ENCODE results near the gene CEP95.
"Not testable (repeated sequence)": the region's sequence is repeated elsewhere in the genome, so short reads cannot be mapped to it uniquely, and the experiment has no call there.

Gene CEP95

GRCh38 chr17:64574646-64575045 is 67.9 kb downstream of the CEP95 start:
- TF ChIP-seq, protein P1, sequence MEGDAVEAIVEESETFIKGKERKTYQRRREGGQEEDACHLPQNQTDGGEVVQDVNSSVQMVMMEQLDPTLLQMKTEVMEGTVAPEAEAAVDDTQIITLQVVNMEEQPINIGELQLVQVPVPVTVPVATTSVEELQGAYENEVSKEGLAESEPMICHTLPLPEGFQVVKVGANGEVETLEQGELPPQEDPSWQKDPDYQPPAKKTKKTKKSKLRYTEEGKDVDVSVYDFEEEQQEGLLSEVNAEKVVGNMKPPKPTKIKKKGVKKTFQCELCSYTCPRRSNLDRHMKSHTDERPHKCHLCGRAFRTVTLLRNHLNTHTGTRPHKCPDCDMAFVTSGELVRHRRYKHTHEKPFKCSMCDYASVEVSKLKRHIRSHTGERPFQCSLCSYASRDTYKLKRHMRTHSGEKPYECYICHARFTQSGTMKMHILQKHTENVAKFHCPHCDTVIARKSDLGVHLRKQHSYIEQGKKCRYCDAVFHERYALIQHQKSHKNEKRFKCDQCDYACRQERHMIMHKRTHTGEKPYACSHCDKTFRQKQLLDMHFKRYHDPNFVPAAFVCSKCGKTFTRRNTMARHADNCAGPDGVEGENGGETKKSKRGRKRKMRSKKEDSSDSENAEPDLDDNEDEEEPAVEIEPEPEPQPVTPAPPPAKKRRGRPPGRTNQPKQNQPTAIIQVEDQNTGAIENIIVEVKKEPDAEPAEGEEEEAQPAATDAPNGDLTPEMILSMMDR (IDR thresholded peaks at IDR 0.05; ENCODE audit: low read length, missing control alignments), result no peak
- peak; percentile 18 for DNase-seq (ENCODE audit: low read depth)
- no peak overlapping the region for H3K4me3 ChIP-seq (replicated peaks; ENCODE audit: low read depth, low read length)

- peak; percentile 18 for DNase-seq (ENCODE audit: low read depth)
- TF ChIP-seq, protein P1 (IDR thresholded peaks at IDR 0.05; ENCODE audit: low read length, missing control alignments), result no peak
- H3K4me3 ChIP-seq (replicated peaks; ENCODE audit: low read depth, low read length), result no peak overlapping the region
Observed at GRCh38 chr17:64575431-64575830, 68.7 kb downstream of the CEP95 start.

GRCh38 chr17:64577025-64577424 is 70.2 kb downstream of the CEP95 start:
- not testable (repeated sequence) for DNase-seq (ENCODE audit: low read depth); H3K4me3 ChIP-seq (replicated peaks; ENCODE audit: low read depth, low read length)

GRCh38 chr17:64579917-64580316 is 73.1 kb downstream of the CEP95 start:
- TF ChIP-seq, protein P1 (IDR thresholded peaks at IDR 0.05; ENCODE audit: low read length, missing control alignments), result no peak
- H3K4me3 ChIP-seq (replicated peaks; ENCODE audit: low read depth, low read length), result no peak overlapping the region
- no peak for DNase-seq (ENCODE audit: low read depth)

DNA sequence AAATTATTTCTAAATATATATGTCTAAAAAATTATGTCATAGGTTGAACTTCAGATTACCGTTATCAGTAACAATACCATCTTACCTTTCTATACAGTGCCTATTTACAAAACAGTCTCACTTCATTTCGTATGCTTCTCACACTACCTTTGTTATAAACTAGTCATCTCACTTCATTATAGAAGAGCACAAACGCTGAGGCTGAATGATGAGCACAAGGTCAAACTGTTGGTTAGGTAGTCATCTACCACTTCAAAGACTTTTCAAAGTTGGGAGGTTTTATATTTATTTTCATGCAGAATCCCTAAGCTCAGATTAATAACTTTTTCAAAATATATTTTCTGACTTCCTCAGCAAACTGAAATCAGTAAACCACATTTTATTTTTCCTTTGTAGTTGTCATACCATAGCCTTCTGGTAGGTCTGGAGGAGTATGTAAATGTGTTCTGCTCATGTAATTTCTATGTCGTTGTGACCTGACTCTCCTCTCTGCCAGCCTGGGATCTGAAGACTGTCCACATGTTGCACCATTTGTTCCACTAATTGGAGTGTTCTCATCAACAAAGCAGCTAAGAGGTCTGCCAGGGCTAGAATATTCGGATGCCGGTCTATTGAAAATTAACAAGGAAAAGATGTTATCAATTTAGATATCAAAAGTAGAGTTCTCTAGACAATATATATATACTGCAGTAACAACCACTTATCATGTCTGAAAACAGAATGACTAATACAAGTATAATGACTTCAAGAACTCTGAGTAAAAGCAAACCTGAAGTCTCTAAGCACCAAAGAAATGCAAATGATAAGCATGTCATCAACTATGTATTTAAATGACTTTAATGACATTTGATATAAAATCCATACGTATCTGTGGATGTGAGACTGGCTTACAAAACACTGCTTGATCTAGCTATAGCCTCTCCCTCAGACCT is 73.9 kb downstream of the CEP95 start:
- H3K4me3 ChIP-seq (replicated peaks; ENCODE audit: low read depth, low read length), result no peak overlapping the region
- DNase-seq (ENCODE audit: low read depth), result peak; percentile 18
- TF ChIP-seq, protein P1 (IDR thresholded peaks at IDR 0.05; ENCODE audit: low read length, missing control alignments), result no peak

GRCh38 chr17:64583038-64583437 is 76.3 kb downstream of the CEP95 start:
- no peak overlapping the region for H3K4me3 ChIP-seq (replicated peaks; ENCODE audit: low read depth, low read length)
- TF ChIP-seq, protein P1 (IDR thresholded peaks at IDR 0.05; ENCODE audit: low read length, missing control alignments), result no peak

DNA sequence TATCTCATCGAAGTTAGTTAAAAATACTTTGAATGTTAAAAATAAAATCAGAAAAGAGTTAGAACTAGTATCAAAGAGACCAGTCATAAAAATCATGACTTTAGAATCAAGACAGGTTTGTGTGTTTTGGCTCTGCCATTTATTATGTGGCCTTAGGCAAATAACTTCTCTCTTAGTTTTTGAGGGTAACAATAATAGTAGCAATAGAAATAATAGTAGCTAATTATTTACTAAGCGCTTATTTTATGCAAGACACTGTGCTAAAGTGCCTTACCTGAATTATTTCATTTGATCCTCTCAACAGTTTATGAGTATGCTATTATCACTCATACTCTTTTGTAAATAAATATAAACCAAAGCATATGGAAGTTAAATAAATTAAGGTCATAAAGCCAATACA is 78.4 kb downstream of the CEP95 start:
- DNase-seq (ENCODE audit: low read depth), result no peak
- H3K4me3 ChIP-seq (replicated peaks; ENCODE audit: low read depth, low read length), result no peak overlapping the region
- TF ChIP-seq, protein P1 (IDR thresholded peaks at IDR 0.05; ENCODE audit: low read length, missing control alignments), result no peak

More at GRCh38 chr17:64583038-64583437, 76.3 kb downstream of the CEP95 start:
- no peak for DNase-seq (ENCODE audit: low read depth)

All from fibroblast of pulmonary artery (primary cell).